ENCODE data around the gene MRPL39.
"Not testable (repeated sequence)": the region's sequence is repeated elsewhere in the genome, so short reads cannot be mapped to it uniquely, and the experiment has no call there.

MRPL39 gene

GRCh38 chr21:25607151-25608043 is at the start of gene MRPL39:
MRPL39 (minus strand) TSS chr21:25607481; CDS start chr21:25607475, 6 bp downstream.
- peak; percentile 93 for DNase-seq (ENCODE audit: low spot score)

- no peak for DNase-seq (ENCODE audit: low spot score)
These were observed 49.1 kb upstream of the MRPL39 start for GRCh38 chr21:25656412-25656811.

- DNase-seq (ENCODE audit: low spot score) = no peak
These were observed 41.9 kb upstream of the MRPL39 start for GRCh38 chr21:25649146-25649545.

- no peak for DNase-seq (ENCODE audit: low spot score)
These were observed 40.4 kb upstream of the MRPL39 start for GRCh38 chr21:25647647-25648046.

GRCh38 chr21:25646474-25646873 is 39.2 kb upstream of the MRPL39 start:
- no peak for DNase-seq (ENCODE audit: low spot score)

GRCh38 chr21:25643486-25643885 is 36.2 kb upstream of the MRPL39 start:
- no peak for DNase-seq (ENCODE audit: low spot score)

GRCh38 chr21:25640943-25641292 is 33.6 kb upstream of the MRPL39 start:
- DNase-seq (ENCODE audit: low spot score) = no peak

GRCh38 chr21:25640202-25640942 is 33.1 kb upstream of the MRPL39 start:
- peak; percentile 52 for DNase-seq (ENCODE audit: low spot score)

- DNase-seq (ENCODE audit: low spot score) = peak; percentile 79
These were observed 32.4 kb upstream of the MRPL39 start for GRCh38 chr21:25639551-25640201.

- peak; percentile 81 for DNase-seq (ENCODE audit: low spot score)
These were observed 31.6 kb upstream of the MRPL39 start, which contains the start of gene JAM2 for GRCh38 chr21:25638660-25639550. JAM2 (plus strand) TSS chr21:25639258; CDS start chr21:25639822, 564 bp downstream.

GRCh38 chr21:25637851-25638659 is 30.8 kb upstream of the MRPL39 start:
- DNase-seq (ENCODE audit: low spot score) = no peak

GRCh38 chr21:25636727-25637126 is 29.4 kb upstream of the MRPL39 start:
- no peak for DNase-seq (ENCODE audit: low spot score)

GRCh38 chr21:25635310-25635709 is 28.0 kb upstream of the MRPL39 start:
- DNase-seq (ENCODE audit: low spot score) = no peak

GRCh38 chr21:25632296-25632695 is 25.0 kb upstream of the MRPL39 start:
- no peak for DNase-seq (ENCODE audit: low spot score)

- DNase-seq (ENCODE audit: low spot score) = no peak
These were observed 19.5 kb upstream of the MRPL39 start for GRCh38 chr21:25626757-25627156.

- not testable (repeated sequence) for DNase-seq (ENCODE audit: low spot score)
These were observed 18.7 kb upstream of the MRPL39 start for GRCh38 chr21:25625776-25626555.

- no peak for DNase-seq (ENCODE audit: low spot score)
These were observed 17.8 kb upstream of the MRPL39 start for GRCh38 chr21:25625036-25625435.

GRCh38 chr21:25624511-25624910 is 17.2 kb upstream of the MRPL39 start:
- no peak for DNase-seq (ENCODE audit: low spot score)

GRCh38 chr21:25619198-25619597 is 11.9 kb upstream of the MRPL39 start:
- no peak for DNase-seq (ENCODE audit: low spot score)

- DNase-seq (ENCODE audit: low spot score) = no peak
These were observed 8.6 kb upstream of the MRPL39 start for GRCh38 chr21:25615880-25616279.

All from D341Med (cell line).